Ammon's horn (tissue), 1 donor: ENCODE measurements around the gene SLC16A10.
"Not testable (repeated sequence)": the region's sequence is repeated elsewhere in the genome, so short reads cannot be mapped to it uniquely, and the experiment has no call there.

Source experiments
- DNase-seq: peaks from one replicate; pipeline ENCODE4 v3.0.0-alpha.2; 2016; ENCODE audit warnings: low spot score

The SLC16A10 gene

GRCh38 chr6:111086685-111087084, 618 bp upstream of the SLC16A10 start:
- no peak for DNase-seq

GRCh38 chr6:111087871-111088667, 766 bp downstream of the SLC16A10 start:
- no peak for DNase-seq

GRCh38 chr6:111088668-111089003, 1.3 kb downstream of the SLC16A10 start:
- DNase-seq = no peak

GRCh38 chr6:111090766-111091165, 3.5 kb downstream of the SLC16A10 start:
- no peak for DNase-seq

GRCh38 chr6:111091987-111092386, 4.7 kb downstream of the SLC16A10 start:
- no peak for DNase-seq

GRCh38 chr6:111095488-111095887, 8.2 kb downstream of the SLC16A10 start:
- DNase-seq = not testable (repeated sequence)

- DNase-seq = no peak
Measured at GRCh38 chr6:111096246-111096645, 8.9 kb downstream of the SLC16A10 start.

GRCh38 chr6:111098597-111098996, 11.3 kb downstream of the SLC16A10 start:
- DNase-seq = no peak

GRCh38 chr6:111101987-111102386, 14.7 kb downstream of the SLC16A10 start:
- DNase-seq = no peak

GRCh38 chr6:111105578-111105977, 18.3 kb downstream of the SLC16A10 start:
- DNase-seq = no peak

- DNase-seq = no peak
Measured at GRCh38 chr6:111107589-111107988, 20.3 kb downstream of the SLC16A10 start.

- DNase-seq = no peak
Measured at GRCh38 chr6:111110036-111110435, 22.7 kb downstream of the SLC16A10 start.

GRCh38 chr6:111113336-111114086, 26.2 kb downstream of the SLC16A10 start:
- peak; percentile 39 for DNase-seq

- no peak for DNase-seq
Measured at GRCh38 chr6:111114087-111114443, 26.8 kb downstream of the SLC16A10 start.

GRCh38 chr6:111114482-111114881, 27.2 kb downstream of the SLC16A10 start:
- no peak for DNase-seq

- no peak for DNase-seq
Measured at GRCh38 chr6:111118826-111119225, 31.5 kb downstream of the SLC16A10 start.

- DNase-seq = no peak
Measured at GRCh38 chr6:111119571-111120329, 32.4 kb downstream of the SLC16A10 start.

- no peak for DNase-seq
Measured at GRCh38 chr6:111121789-111122350, 34.6 kb downstream of the SLC16A10 start.

GRCh38 chr6:111122458-111123286, 35.4 kb downstream of the SLC16A10 start:
- DNase-seq = no peak

GRCh38 chr6:111124406-111124805, 37.1 kb downstream of the SLC16A10 start:
- DNase-seq = no peak

GRCh38 chr6:111129013-111129412, 41.7 kb downstream of the SLC16A10 start:
- peak; percentile 39 for DNase-seq

GRCh38 chr6:111131018-111131417, 43.7 kb downstream of the SLC16A10 start:
- not testable (repeated sequence) for DNase-seq
